ENCODE measurements around the gene ZBTB22. TPM values are rescaled to one million over a fixed set of nuclear protein-coding genes. Genes with fewer than 3 reads are reported as not detected.

The ZBTB22 gene
- polyA plus RNA-seq, 1 donor from 2014 or later, result 16.5 TPM

DNA sequence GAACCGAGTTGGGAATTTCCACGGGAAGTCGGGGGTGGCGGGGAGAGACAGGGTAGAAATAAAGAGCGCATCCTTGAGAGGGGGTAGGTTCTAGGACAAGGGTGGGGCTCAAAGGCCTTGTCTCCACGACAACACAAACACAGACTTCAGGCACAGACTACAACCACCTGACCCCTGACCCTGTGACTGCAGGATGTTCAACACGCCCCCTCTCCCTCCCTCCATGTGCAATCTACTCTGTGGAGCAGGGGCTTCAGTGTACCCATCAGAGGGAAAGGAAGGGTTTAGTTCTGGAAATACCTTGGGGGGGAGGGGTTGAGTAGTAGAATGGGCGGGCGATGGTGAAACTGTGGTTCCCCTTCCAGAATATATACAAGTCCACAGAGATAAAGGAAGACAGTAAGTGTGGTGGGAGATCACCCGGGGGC, 3.0 kb downstream of the ZBTB22 start:
- H3F3A ChIP-seq (ENCODE audit: insufficient read depth, low read length, poor library complexity, severe bottlenecking), result peaks cover 6% of the 10 kb centered on the region
- H2AFZ ChIP-seq (ENCODE audit: low read depth, low read length), result no peak overlapping the region
- peaks cover 25% of the 10 kb centered on the region for H3K27me3 ChIP-seq (ENCODE audit: insufficient read depth, low read depth, low read length)
- H3K4me3 ChIP-seq (ENCODE audit: low read length), result no peak overlapping the region
- no peak for TF ChIP-seq POLR2AphosphoS5 (IDR thresholded peaks at IDR 0.05)
- no peak for TF ChIP-seq RAD21 (conservative IDR thresholded peaks at IDR 0.05)
- no peak for TF ChIP-seq EZH2 (IDR thresholded peaks at IDR 0.05; ENCODE audit: borderline replicate concordance, insufficient read depth, low read length, poor library complexity, severe bottlenecking)
- TF ChIP-seq EP300 (conservative IDR thresholded peaks at IDR 0.05; ENCODE audit: poor library complexity, severe bottlenecking), result no peak
- no peak for TF ChIP-seq MXI1 (conservative IDR thresholded peaks at IDR 0.05; ENCODE audit: poor library complexity, severe bottlenecking)
- no peak overlapping the region for H3K9ac ChIP-seq (ENCODE audit: low read length)
- peaks cover 4% of the 10 kb centered on the region for H3K36me3 ChIP-seq (ENCODE audit: insufficient read depth, low read length)
- H3K9me3 ChIP-seq (ENCODE audit: low read length), result no peaks in the 10 kb centered on the region
- no peaks in the 10 kb centered on the region for H3K9me2 ChIP-seq (ENCODE audit: insufficient read depth, low read length)
- no peaks in the 10 kb centered on the region for H3K79me2 ChIP-seq (replicated peaks; ENCODE audit: insufficient read depth, low read length)
- no peaks in the 10 kb centered on the region for H4K20me1 ChIP-seq (ENCODE audit: insufficient read depth)
- H3K4me2 ChIP-seq (ENCODE audit: low read length), result no peak overlapping the region
- no peak overlapping the region for H3K27ac ChIP-seq (ENCODE audit: low read length)

DNA sequence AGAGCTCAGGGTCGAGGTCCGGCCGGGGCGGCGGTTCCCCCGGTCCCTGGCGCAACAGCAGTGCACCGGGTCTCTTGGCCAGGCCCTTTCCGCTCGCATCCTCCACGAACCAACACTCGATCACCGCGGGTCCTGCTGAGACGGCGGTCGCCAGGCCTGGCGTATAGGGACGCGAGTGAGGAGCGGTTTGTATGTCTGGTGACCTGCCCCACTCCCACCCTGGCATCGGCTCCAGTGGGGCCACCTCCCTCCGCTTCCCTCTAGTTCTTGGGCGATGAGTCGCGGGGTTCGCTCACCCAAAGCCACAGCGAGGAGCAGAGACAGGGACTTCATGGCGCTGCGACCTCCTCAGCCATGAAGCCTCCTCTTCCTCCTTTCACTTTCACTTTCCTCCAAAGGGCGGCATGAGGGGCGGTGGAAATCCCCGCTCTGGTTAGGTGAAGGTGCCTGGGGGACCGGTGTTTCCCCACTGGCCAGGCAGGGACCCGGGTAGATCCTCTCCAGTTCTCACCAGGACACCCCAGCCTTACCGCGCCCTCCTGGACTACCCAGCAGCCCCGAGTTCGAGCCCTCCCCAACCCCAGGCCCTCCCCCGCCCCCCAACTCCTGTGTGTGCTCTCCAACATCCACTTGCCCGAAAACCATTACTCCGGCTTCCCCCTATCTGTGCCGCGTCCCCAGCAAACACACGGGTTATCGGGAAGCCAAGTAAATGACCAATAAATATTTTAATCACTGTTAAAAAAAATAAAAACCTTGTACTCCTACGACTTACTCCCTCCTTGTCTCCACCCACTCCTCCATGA, 3.6 kb downstream of the ZBTB22 start, which contains the start of gene TAPBP:
Gene TAPBP, minus strand, starts transcription at position 370 of the 806 bp plus-strand sequence. Its CDS starts 37 bp downstream, at position 333.
- no peaks in the 10 kb centered on the region for H3K36me3 ChIP-seq (ENCODE audit: insufficient read depth, low read length)
- H3K9ac ChIP-seq (ENCODE audit: low read length), result peak within 1 kb of the TSS; percentile 52
- no peaks in the 10 kb centered on the region for H4K20me1 ChIP-seq (ENCODE audit: insufficient read depth)
- no peak within 1 kb of the TSS for H2AFZ ChIP-seq (ENCODE audit: low read depth, low read length)
- H3K27me3 ChIP-seq (ENCODE audit: insufficient read depth, low read depth, low read length), result peaks cover 25% of the 10 kb centered on the region
- peak within 1 kb of the TSS; percentile 68 for H3K4me2 ChIP-seq (ENCODE audit: low read length)
- no peaks in the 10 kb centered on the region for H3K9me3 ChIP-seq (ENCODE audit: low read length)
- TF ChIP-seq, protein P1, sequence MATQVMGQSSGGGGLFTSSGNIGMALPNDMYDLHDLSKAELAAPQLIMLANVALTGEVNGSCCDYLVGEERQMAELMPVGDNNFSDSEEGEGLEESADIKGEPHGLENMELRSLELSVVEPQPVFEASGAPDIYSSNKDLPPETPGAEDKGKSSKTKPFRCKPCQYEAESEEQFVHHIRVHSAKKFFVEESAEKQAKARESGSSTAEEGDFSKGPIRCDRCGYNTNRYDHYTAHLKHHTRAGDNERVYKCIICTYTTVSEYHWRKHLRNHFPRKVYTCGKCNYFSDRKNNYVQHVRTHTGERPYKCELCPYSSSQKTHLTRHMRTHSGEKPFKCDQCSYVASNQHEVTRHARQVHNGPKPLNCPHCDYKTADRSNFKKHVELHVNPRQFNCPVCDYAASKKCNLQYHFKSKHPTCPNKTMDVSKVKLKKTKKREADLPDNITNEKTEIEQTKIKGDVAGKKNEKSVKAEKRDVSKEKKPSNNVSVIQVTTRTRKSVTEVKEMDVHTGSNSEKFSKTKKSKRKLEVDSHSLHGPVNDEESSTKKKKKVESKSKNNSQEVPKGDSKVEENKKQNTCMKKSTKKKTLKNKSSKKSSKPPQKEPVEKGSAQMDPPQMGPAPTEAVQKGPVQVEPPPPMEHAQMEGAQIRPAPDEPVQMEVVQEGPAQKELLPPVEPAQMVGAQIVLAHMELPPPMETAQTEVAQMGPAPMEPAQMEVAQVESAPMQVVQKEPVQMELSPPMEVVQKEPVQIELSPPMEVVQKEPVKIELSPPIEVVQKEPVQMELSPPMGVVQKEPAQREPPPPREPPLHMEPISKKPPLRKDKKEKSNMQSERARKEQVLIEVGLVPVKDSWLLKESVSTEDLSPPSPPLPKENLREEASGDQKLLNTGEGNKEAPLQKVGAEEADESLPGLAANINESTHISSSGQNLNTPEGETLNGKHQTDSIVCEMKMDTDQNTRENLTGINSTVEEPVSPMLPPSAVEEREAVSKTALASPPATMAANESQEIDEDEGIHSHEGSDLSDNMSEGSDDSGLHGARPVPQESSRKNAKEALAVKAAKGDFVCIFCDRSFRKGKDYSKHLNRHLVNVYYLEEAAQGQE (IDR thresholded peaks at IDR 0.05; ENCODE audit: borderline replicate concordance), result no peak
- TF ChIP-seq EP300 (conservative IDR thresholded peaks at IDR 0.05; ENCODE audit: poor library complexity, severe bottlenecking) (no peak), POLR2AphosphoS5 (IDR thresholded peaks at IDR 0.05) (no peak), RAD21 (conservative IDR thresholded peaks at IDR 0.05) (no peak), EZH2 (IDR thresholded peaks at IDR 0.05; ENCODE audit: borderline replicate concordance, insufficient read depth, low read length, poor library complexity, severe bottlenecking) (no peak)
- peak within 1 kb of the TSS; percentile 68 for H3K4me3 ChIP-seq (ENCODE audit: low read length)
- H3F3A ChIP-seq (ENCODE audit: insufficient read depth, low read length, poor library complexity, severe bottlenecking), result peaks cover 6% of the 10 kb centered on the region
- no peaks in the 10 kb centered on the region for H3K9me2 ChIP-seq (ENCODE audit: insufficient read depth, low read length)
- H3K79me2 ChIP-seq (replicated peaks; ENCODE audit: insufficient read depth, low read length), result no peaks in the 10 kb centered on the region
- H3K27ac ChIP-seq (ENCODE audit: low read length), result peak within 1 kb of the TSS; percentile 31

DNA sequence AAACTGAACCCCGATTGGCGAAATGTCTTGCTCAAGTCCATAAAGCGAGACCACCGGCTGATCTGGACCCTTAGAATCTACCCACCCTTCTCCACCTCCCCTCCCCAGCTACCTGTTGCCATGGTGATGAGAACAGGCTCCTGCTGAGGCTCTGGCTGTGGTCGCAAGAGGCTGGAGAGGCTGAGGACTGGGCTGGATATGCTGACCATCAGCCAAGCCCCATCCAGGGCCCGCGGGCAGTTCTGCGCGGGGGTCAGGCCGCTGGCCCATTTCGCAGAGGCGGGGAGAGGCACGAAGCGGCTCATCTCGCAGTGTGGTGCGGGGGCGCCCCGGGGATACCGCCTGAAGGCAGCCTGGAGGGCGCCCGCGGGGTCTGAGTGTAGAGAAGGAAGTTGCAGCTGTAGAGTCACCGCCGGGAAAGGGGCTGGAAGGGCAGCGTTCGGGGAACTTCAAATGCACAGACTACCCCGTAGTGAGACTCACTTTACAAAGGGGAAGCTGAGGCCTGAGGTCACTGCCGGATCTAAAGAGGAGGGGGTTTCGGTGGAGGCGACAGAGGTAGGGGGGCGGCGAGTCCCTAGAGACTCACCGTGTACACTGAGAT, 4.3 kb downstream of the ZBTB22 start:
- Histone ChIP-seq H2AFZ (ENCODE audit: low read depth, low read length) (no peak overlapping the region), H3K4me3 (ENCODE audit: low read length) (peak overlapping the region; percentile 68), H3K9me2 (ENCODE audit: insufficient read depth, low read length) (no peaks in the 10 kb centered on the region), H3K4me2 (ENCODE audit: low read length) (peak overlapping the region; percentile 68), H3K9ac (ENCODE audit: low read length) (peak overlapping the region; percentile 52), H3K27ac (ENCODE audit: low read length) (peak overlapping the region; percentile 31), H3F3A (ENCODE audit: insufficient read depth, low read length, poor library complexity, severe bottlenecking) (peaks cover under 1% of the 10 kb centered on the region), H3K79me2 (replicated peaks; ENCODE audit: insufficient read depth, low read length) (no peaks in the 10 kb centered on the region), H4K20me1 (ENCODE audit: insufficient read depth) (no peaks in the 10 kb centered on the region), H3K9me3 (ENCODE audit: low read length) (no peaks in the 10 kb centered on the region), H3K36me3 (ENCODE audit: insufficient read depth, low read length) (no peaks in the 10 kb centered on the region), H3K27me3 (ENCODE audit: insufficient read depth, low read depth, low read length) (peaks cover 25% of the 10 kb centered on the region)
- TF ChIP-seq SMC3 (conservative IDR thresholded peaks at IDR 0.05; ENCODE audit: poor library complexity), result no peak
